CD4-positive, alpha-beta T cell treated with Interleukin-17A for 1 hour (primary cell): ENCODE data around the gene ANXA4.

ENCODE experiments used
- DNase-seq: peaks from one replicate; pipeline ENCODE4 v3.0.0-alpha.2; 2020

ANXA4 gene

GRCh38 chr2:69741575-69742321, at the start of gene ANXA4:
Gene ANXA4 (plus strand): TSS chr2:69742134. CDS start chr2:69781566, 39,432 bp downstream.
- peak; percentile 64 for DNase-seq

GRCh38 chr2:69692424-69692823, 49.5 kb upstream of the ANXA4 start:
- no peak for DNase-seq

DNA sequence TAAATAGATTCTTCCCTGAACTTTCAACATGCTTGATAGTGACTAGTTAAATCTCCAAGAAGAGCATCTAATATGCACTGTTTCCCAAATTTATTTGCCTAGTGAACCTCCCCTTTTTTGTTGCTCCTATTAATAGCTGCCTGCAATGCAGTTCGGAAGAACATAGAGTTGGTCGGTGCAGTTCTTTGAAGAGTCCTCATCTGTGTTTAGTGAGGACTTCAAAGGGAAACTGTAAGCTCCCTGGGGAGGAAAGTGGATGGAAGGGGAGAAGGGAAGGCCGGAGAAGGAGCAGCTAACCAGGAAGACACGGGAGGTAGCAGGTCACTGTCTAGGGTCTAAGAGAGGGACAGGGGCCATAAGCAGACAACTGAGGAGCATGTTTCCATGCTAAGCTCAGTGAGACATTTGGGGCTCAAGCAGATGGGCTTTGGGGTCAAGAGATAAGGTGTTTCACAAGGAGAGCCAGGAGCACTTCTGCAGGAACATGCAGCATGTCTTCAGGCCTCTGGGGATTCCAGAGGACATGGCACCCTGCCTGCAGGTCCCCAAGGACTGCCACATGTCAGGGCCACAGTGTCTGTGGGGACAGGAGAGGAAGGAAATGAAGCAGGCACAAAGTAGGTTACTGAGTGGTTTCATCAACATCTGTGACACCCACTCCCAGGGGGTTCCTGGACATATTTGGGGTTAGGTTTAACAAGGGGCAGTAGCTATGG, 48.7 kb upstream of the ANXA4 start:
- peak; percentile 63 for DNase-seq

DNA sequence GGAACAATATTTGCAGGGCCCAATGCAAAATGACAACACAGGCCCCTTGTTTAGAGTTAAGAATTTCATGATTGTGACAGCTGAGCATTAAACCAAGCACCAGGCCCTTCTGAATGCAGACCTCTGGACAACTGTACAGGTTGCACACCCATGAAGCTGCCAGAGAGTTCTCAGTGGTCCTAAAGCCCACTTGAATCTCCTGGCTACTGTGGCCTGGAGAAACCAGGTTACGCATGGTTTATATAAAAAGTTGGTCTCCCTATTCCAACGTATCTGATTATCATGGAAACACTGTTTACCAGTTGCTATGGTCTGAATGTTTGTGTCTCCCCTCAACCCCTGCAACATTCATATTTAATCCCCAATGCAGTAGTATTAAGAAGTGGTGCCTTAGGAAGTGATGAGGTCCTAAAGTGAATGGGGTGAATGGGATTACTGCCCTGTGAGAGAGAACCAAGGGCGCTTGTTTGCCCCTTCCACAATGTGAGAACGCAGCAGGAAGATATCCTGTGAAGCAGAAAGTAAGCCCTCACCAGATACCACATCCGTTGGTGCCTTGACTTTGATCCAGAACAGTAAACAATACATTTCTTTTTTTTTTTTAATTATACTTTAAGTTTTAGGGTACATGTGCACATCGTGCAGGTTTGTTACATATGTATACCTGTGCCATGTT, 48.0 kb upstream of the ANXA4 start:
- peak; percentile 73 for DNase-seq

DNA sequence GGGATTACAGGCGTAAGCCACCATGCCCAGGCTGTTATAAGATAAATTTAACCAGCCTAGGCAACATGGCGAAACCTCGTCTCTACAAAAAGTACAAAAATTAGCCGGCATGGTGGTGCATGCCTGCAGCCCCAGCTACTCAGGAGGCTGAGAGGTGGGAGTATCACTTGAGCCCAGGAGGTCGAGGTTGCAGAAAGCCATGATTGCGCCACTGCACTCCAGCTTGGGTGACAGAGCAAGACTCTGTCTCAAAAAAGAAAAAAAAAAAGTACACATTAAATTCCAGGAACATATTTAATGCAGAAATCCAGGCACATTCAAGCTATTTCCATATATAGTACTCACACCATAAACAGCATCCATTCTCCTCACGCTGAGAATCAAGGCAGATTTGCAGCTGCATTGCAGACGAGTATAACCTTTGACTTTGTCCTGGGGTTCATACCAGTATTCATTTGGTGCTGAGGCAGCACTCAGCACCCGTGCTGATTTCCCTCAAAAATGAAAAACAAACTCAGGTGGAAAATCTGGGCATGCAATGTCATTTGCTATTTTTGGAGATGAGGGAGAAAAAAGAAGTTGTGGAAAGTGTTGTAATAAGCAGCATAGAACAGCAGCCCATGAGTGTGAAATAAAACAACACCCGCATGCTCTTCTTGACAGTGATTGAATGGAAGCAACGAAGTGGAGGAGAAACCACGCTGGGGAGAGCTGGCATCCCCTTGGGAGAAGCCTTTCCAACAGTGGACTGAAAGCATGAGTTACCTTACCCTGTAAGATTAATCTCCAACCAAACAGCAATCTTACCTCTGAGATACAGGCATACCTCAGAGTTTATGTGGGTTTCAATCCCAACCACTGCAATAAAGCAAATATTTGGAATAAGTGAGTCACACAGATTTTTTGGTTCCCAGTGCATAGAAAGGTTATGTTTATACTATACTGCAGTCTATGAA, 46.8 kb upstream of the ANXA4 start:
- no peak for DNase-seq

DNA sequence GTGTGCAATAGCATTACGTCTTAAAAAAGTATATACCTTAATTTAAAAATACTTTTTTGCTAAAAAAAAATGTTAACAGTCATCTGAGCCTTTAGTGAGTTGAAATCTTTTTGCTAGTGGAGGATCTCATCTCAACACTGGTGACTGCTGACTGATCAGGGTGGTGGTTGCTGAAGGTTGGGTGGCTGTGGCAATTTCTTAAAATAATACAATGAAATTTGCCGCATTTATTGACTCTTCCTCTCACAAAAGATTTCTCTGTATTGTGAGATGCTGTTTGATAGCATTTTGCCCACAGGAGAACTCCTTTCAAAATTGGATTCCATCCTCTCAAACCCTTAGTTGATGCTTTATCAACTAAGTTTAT, 46.1 kb upstream of the ANXA4 start:
- no peak for DNase-seq

DNA sequence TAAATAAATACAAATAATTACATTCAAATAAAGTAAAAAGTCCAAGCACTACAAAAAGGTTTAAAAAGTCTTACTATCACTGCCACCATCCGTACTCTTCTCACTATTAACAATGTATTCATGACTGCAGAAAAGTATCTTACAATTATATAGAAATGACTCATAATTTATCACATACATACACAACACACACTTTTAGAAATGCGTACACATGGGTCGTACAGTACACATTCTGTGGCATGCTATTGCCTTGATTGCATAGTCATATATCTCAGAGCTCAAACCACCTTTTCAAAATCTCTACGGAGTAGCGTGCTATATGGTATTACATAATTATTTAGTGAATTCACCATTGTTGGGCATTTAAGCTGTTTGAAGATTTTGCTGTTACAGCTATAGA, 41.6 kb upstream of the ANXA4 start:
- no peak for DNase-seq

GRCh38 chr2:69701100-69701945, 40.6 kb upstream of the ANXA4 start:
- no peak for DNase-seq

- DNase-seq = no peak
Measured at GRCh38 chr2:69703189-69703588, 38.7 kb upstream of the ANXA4 start.

- DNase-seq = no peak
Measured at GRCh38 chr2:69704446-69704845, 37.5 kb upstream of the ANXA4 start.

GRCh38 chr2:69709290-69709689, 32.6 kb upstream of the ANXA4 start:
- no peak for DNase-seq

DNA sequence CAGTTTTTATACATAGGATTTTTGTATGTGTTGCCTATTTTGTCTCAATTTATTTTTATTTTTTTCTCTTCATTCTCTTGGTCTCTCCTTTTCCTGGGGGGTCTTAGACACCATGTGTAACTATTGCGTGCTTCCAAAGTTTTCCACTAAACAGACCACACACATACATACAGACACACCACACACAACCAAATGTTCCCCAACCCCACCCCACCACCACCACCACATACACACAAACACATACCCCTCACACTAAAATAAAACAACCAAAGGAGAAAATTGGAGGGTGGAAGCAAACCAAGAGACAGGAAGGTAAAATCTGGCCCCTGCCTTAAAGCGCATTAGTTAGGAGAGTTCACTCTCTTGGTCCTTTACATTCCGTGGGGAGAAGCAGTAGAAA, 30.0 kb upstream of the ANXA4 start:
- no peak for DNase-seq

DNA sequence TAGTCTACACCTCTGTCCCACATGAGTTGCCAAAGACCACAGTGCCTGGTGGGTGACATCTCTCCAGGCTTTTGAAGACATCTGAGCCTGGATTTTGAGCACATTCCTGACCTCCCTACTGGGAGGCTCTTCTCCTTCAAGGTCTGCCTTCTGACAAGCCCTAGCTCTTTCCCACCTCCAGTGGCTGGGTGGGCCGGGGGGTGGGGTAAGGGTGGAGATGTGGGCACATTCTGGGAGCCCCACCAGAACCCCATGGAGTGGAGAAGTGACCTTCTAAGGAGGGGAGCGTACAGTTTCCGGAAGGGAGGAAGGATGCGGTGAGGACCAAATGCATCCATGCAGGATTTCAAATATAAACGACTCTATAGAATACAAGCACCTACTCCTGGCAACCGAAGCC, 27.9 kb upstream of the ANXA4 start:
- no peak for DNase-seq

- DNase-seq = peak; percentile 89
Measured at GRCh38 chr2:69714539-69715220, 27.3 kb upstream of the ANXA4 start.

GRCh38 chr2:69715964-69716363, 26.0 kb upstream of the ANXA4 start:
- DNase-seq = no peak

DNA sequence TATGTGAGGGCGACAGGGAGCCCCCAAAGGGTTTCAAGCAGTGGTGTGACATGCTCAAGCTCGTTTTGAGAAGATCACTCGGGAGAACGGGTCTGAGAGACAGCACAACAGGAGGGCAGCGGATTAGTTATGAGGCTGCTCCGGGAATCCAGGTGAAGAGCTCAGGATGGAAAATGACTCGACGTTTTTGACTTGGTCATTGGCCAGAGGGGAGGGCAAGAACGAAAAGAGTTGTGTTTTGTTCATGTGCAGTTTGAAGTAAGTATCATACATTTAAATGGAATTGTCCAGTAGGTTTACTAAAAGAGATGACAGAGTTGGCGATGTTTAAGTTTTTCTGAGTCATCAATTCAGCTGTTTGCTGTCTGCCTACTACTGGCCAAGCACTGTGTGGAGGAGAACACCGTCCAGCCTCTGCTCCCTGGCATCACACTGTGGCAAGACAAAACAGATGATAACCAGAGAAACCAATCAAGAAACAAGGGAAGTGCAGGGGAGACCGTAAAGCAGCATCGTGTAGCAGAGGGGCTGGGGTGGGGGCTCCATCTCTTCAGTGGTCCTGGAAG, 25.3 kb upstream of the ANXA4 start:
- no peak for DNase-seq

DNA sequence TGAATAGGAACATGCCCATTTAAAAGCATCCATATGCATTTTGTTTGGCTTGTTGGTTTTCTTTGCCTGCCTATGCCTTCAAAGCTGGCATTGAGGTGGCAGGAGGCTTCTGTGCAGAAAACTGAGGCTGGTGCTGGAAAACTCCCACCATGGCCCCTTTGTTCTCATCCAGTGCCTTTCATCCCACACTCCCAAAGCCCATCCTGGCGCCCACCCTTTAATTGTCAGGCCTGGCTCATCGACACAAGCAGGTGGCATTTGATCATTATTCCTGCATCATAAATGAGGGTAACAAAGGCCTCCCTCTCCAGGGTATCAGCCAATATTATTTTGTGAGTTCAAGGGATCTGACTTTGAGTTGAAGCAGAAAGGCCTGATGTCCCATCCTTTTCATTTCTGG, 24.7 kb upstream of the ANXA4 start:
- no peak for DNase-seq

GRCh38 chr2:69717861-69718273, 24.1 kb upstream of the ANXA4 start:
- no peak for DNase-seq

DNA sequence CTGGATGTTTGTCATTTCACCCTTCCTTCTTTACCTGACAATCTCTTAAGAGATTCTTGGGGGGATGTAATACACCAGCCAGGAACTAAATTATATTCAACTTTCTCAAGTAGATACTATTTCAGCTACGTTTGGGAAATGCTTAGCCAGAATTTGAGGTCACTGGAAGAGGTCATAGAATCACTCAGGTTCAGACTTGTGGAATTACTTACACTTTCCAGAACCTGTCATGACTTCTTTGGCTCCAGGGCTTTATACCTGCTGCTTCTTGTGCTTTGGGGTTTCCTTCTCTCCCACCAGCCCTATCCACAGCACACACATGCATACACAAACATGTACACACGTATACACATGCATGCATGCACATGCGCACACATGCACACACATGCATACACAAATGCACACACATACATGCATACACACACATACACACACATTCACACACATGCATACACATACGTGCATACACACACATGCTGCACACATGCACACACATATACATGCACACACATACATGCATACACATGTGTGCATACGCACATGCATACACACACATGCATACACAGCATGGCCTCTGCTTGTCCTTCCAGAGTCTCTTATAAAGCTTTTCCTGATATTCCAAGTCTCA, 23.5 kb upstream of the ANXA4 start:
- DNase-seq = no peak

DNA sequence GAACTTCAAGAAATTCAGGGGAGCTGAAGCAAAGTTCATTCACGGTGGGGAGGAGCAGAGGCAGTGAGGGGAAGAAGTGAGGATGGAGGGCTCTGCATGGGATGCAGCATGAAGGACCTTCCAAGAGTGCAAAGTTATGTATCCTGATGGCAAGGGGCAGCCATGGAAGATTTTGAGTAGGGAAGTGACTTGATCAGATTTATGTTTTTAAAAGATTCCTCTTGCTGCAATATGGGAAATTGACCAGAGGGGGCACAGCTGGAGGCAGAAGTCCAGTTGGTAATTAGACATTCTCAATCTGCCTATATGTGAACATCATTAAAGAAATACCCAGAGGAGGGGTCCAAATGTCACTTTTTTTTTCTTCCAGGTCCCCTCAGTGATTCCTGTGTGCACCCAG, 21.5 kb upstream of the ANXA4 start:
- no peak for DNase-seq
